Measurements from ENCODE around the gene LPAR2. TPM values are rescaled to one million over a fixed set of nuclear protein-coding genes. Genes with fewer than 3 reads are reported as not detected.

LPAR2 gene
- total RNA-seq, 8 experiments from 2014 or later = 1.3 to 30.2 (median 18.2) TPM

DNA sequence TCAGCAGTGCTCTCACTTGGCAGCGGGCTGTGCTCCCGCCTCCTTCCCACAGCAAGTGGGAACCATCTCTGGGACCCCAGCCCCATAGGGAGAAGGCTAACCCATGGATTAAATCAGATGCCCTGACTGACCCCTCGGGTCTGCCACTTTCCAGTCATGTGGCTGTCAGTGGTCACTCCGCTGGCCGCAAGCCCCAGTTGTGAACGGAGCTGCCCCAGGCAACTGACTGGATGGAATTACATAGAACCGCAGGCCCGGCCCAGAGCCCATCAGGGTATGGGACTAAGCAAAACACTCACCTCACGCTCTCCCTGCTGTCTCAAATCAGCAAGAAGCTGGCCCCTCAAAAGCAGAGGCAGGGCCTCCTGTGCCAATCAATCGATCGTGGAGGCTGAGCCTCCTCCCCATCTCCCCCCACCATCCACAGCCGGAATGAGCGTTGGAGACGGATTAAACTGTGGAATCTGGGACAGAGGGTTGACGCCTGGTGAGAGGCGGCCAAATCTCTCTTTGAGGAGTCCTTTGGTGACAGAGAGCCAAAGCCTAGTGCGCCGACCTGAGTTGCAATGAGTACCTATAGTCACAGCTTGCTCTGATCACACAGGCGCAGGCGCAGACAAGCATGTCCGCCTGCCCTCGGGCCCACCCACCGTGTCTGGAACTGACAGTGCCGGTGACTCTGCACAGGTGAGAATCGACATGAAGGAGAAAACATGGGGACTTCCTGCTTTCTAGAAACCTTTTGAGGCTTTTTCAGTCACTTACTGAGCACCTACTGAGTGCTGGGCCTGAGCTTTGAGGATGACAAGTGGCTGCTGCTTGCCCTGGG lies 48.3 kb downstream of the LPAR2 start:
- Histone ChIP-seq H3K27ac (no peak overlapping the region), H3K4me1 (replicated peaks in 1 of 2) (peaks cover 0 to 3% of the 10 kb centered on the region in 2 donors), H3K4me3 (no peak overlapping the region)
- in situ Hi-C loops (cut with MboI; ENCODE audit: low pct_unique_long_range_greater_than_20kb in 2 of 9, low sequenced_read_pairs in 9 of 9, unreplicated experiment in 9 of 9) = no loop called here
- ATAC-seq (replicated peaks in 6 of 8) = no peak
- 53 to 100% (median 90%) methylated on average over 1 to 4 of the region's 25 CpGs; no CpG with 5 or more reads in 3 of the 10 experiments for WGBS, 10 experiments

GRCh38 chr19:19578252-19578651 lies 49.8 kb downstream of the LPAR2 start:
- in situ Hi-C loops (cut with MboI; ENCODE audit: low pct_unique_long_range_greater_than_20kb in 2 of 9, low sequenced_read_pairs in 9 of 9, unreplicated experiment in 9 of 9) = no loop called here
- WGBS, 10 experiments = 44 to 100% (median 63%) methylated on average over 1 to 5 of the region's 6 CpGs; no CpG with 5 or more reads in 2 of the 10 experiments
- peak in 5 of 8 experiments; percentile 72 to 88 (median 74) for ATAC-seq (replicated peaks in 6 of 8)
- peaks cover 0 to 3% of the 10 kb centered on the region in 2 donors for H3K4me1 ChIP-seq (replicated peaks in 1 of 2)
- H3K27ac ChIP-seq = no peak overlapping the region
- no peak overlapping the region for H3K4me3 ChIP-seq

DNA sequence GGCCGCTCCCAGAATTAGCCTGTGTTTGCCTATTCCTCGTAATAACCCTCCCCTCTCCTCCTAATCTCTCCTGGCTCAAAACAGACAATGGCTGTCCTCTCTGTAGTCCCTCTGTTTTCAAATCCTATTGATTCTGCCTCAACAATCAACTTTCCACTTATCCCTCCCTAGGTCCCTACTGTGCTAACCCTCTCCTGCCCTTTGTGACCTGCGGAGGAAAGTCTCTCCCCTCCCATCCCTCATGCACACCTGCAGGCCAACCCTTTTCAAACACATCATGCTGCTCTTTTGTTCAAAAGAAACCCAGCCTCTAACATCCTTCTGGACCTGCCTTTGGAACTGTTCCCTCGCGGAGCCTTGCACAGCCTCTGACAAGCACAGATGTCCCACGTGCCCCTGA lies 52.6 kb downstream of the LPAR2 start:
- in situ Hi-C loops (cut with MboI; ENCODE audit: low pct_unique_long_range_greater_than_20kb in 2 of 9, low sequenced_read_pairs in 9 of 9, unreplicated experiment in 9 of 9) = no loop called here
- 40 to 87% (median 60%) methylated on average over 1 to 6 of the region's 6 CpGs; no CpG with 5 or more reads in 2 of the 10 experiments for WGBS, 10 experiments
- H3K27ac ChIP-seq = no peak overlapping the region
- peaks cover 0 to 3% of the 10 kb centered on the region in 2 donors for H3K4me1 ChIP-seq (replicated peaks in 1 of 2)
- H3K4me3 ChIP-seq = no peak overlapping the region
- no peak for ATAC-seq (replicated peaks in 6 of 8)

Other genes with a start within 250 kb of the LPAR2 start
- 10 to 100 TPM; 23.9 to 65.0 (median 39.6) TPM for gene GATAD2A, start 222.5 kb downstream of the LPAR2 start, total RNA-seq
- gene TSSK6, start 112.7 kb downstream of the LPAR2 start, total RNA-seq = 1 to 10 TPM in 7 of 8 experiments, under 1 TPM in 1; 0.92 to 3.2 (median 2.0) TPM
- gene NDUFA13, start 112.0 kb downstream of the LPAR2 start, total RNA-seq = 100 to 1,000 TPM; 323 to 522 (median 409) TPM
- gene YJEFN3, start 99.3 kb downstream of the LPAR2 start, total RNA-seq = 10 to 100 TPM in 1 of 8 experiments, 1 to 10 TPM in 7; 1.1 to 10.6 (median 4.2) TPM
- 1 to 10 TPM in 2 of 8 experiments, under 1 TPM in 6; 0.37 to 1.5 (median 0.90) TPM for gene CILP2, start 90.0 kb downstream of the LPAR2 start, total RNA-seq
- 1 to 10 TPM in 6 of 8 experiments, under 1 TPM in 1, not detected in 1; 0.87 to 6.4 (median 3.7) TPM for gene PBX4, start 9.5 kb downstream of the LPAR2 start, total RNA-seq
- gene GMIP, start 15.4 kb upstream of the LPAR2 start, total RNA-seq = 10 to 100 TPM in 1 of 8 experiments, 1 to 10 TPM in 7; 3.2 to 18.2 (median 7.5) TPM
- gene ATP13A1, start 35.5 kb upstream of the LPAR2 start, total RNA-seq = 10 to 100 TPM; 18.7 to 96.9 (median 31.1) TPM
- gene ZNF101, start 40.6 kb upstream of the LPAR2 start, total RNA-seq = 10 to 100 TPM in 2 of 8 experiments, 1 to 10 TPM in 6; 5.5 to 10.8 (median 8.1) TPM
- 10 to 100 TPM in 5 of 8 experiments, 1 to 10 TPM in 3; 3.7 to 13.9 (median 12.4) TPM for gene ZNF14, start 104.9 kb upstream of the LPAR2 start, total RNA-seq
- gene ZNF506, start 193.5 kb upstream of the LPAR2 start, total RNA-seq = 10 to 100 TPM in 4 of 8 experiments, 1 to 10 TPM in 4; 1.1 to 26.3 (median 8.2) TPM
- 10 to 100 TPM in 5 of 8 experiments, 1 to 10 TPM in 3; 1.6 to 19.5 (median 14.3) TPM for gene ZNF253, start 237.7 kb upstream of the LPAR2 start, total RNA-seq

Measured in motor neuron (in vitro differentiated cells).